Motor neuron (in vitro differentiated cells): Measurements from ENCODE around the gene EPPIN. TPM values are rescaled to one million over a fixed set of nuclear protein-coding genes. Genes with fewer than 3 reads are reported as not detected.

Experiments used
- ATAC-seq, 8 experiments: fragments of 200-7000 bp; cut with Tn5 transposase; replicated peaks in 6 of 8; 2 replicates each; pipeline ENCODE4 v1.8.0; 2021; ENCODE audit warnings: mild to moderate bottlenecking in 8 of 8, moderate library complexity in 8 of 8
- H3K27ac ChIP-seq, 2 donors: fragments of 250-450 bp; sonication (Bioruptor Pico); 2 replicates each; pipeline ENCODE4 v1.9.0; 2021; ENCODE audit warnings: antibody characterized with exemption in 2 of 2, mild to moderate bottlenecking in 2 of 2, moderate library complexity in 1 of 2
- H3K4me1 ChIP-seq, 2 donors: fragments of 250-450 bp; sonication (Bioruptor Pico); replicated peaks in 1 of 2; 2 replicates each; pipeline ENCODE4 v1.6.1; 2021; ENCODE audit warnings: antibody characterized with exemption in 2 of 2, mild to moderate bottlenecking in 2 of 2, moderate library complexity in 1 of 2
- H3K4me3 ChIP-seq, 5 donors: fragments of 250-450 bp; sonication (Bioruptor Pico); 2 replicates each; pipeline ENCODE4 v1.9.0; 2021; ENCODE audit warnings: antibody characterized with exemption in 5 of 5, mild to moderate bottlenecking in 5 of 5, moderate library complexity in 4 of 5
- WGBS, 10 experiments: fragments of 450-650 bp; shearing (Covaris generic); methylation state at CpG; one replicate each; pipeline ENCODE4 v1.0.0; 2022; 5-methylcytosine and 5-hydroxymethylcytosine counted together
- in situ Hi-C, 9 experiments: fragments of 400-800 bp; cut with MboI; loops; one replicate each; pipeline ENCODE4 v1.15.0; 2021; ENCODE audit warnings: low sequenced_read_pairs in 9 of 9, low pct_unique_long_range_greater_than_20kb in 2 of 9; ENCODE audit not compliant: unreplicated experiment in 9 of 9
- total RNA-seq, 8 experiments: library from RNA; unstranded; fragments of 300-600 nt; gene quantifications; 2 replicates each; pipeline versions ENCODE4 v1.2.3 to v1.2.4, GENCODE V29; 2022

Gene EPPIN
- total RNA-seq, 8 experiments from 2014 or later: 0.27 to 1.1 (median 0.57) TPM; not detected in 2

GRCh38 chr20:45518282-45518681 lies 28.9 kb downstream of the EPPIN start:
- ATAC-seq: peak in 2 of 8 experiments; percentile 88 to 96
- no peaks in the 10 kb centered on the region for H3K4me1 ChIP-seq
- in situ Hi-C loops: no loop called here
- 0 to 65% (median 42%) methylated on average over 1 to 2 of the region's 2 CpGs; no CpG with 5 or more reads in 4 of the 10 experiments for WGBS, 10 experiments
- no peak overlapping the region for H3K27ac ChIP-seq
- no peak overlapping the region for H3K4me3 ChIP-seq

GRCh38 chr20:45515147-45515913 lies 31.9 kb downstream of the EPPIN start, which contains the start of gene SPINT3:
Gene SPINT3 (minus strand): TSS chr20:45515622. CDS start chr20:45515608, 14 bp downstream.
- 21 to 70% (median 51%) methylated on average over 2 of the region's 5 CpGs; no CpG with 5 or more reads in 6 of the 10 experiments for WGBS, 10 experiments
- ATAC-seq: no peak

GRCh38 chr20:45510242-45510862 lies 36.8 kb downstream of the EPPIN start:
- peak in 1 of 8 experiments; percentile 37 for ATAC-seq
- H3K4me3 ChIP-seq: no peak overlapping the region
- 0 to 76% (median 46%) methylated on average over 1 to 5 of the region's 5 CpGs; no CpG with 5 or more reads in 2 of the 10 experiments for WGBS, 10 experiments
- no peak overlapping the region for H3K27ac ChIP-seq
- in situ Hi-C loops: no loop called here
- H3K4me1 ChIP-seq: no peaks in the 10 kb centered on the region

More at GRCh38 chr20:45515147-45515913, 31.9 kb downstream of the EPPIN start, which contains the start of gene SPINT3:
- Histone ChIP-seq H3K4me1 (no peaks in the 10 kb centered on the region), H3K27ac (no peak within 1 kb of the TSS), H3K4me3 (no peak within 1 kb of the TSS)
- in situ Hi-C loops: no loop called here

GRCh38 chr20:45509091-45509490 lies 38.1 kb downstream of the EPPIN start:
- Histone ChIP-seq H3K4me3 (no peak overlapping the region), H3K27ac (no peak overlapping the region), H3K4me1 (no peaks in the 10 kb centered on the region)
- ATAC-seq: no peak
- in situ Hi-C loops: no loop called here
- 0 to 79% (median 67%) methylated on average over 1 to 2 of the region's 4 CpGs; no CpG with 5 or more reads in 3 of the 10 experiments for WGBS, 10 experiments

GRCh38 chr20:45508068-45508886 lies 38.9 kb downstream of the EPPIN start:
- in situ Hi-C loops: no loop called here
- no peak for ATAC-seq

GRCh38 chr20:45507011-45507820 lies 40.0 kb downstream of the EPPIN start:
- Histone ChIP-seq H3K27ac (no peak overlapping the region), H3K4me1 (no peaks in the 10 kb centered on the region), H3K4me3 (no peak overlapping the region)
- in situ Hi-C loops: no loop called here
- ATAC-seq: peak in 2 of 8 experiments; percentile 24 to 50
- 0 to 97% (median 66%) methylated on average over 1 to 5 of the region's 5 CpGs for WGBS, 10 experiments

More at GRCh38 chr20:45508068-45508886, 38.9 kb downstream of the EPPIN start:
- Histone ChIP-seq H3K4me3 (no peak overlapping the region), H3K27ac (no peak overlapping the region), H3K4me1 (no peaks in the 10 kb centered on the region)
- WGBS, 10 experiments: 0 to 100% (median 65%) methylated on average over 1 to 7 of the region's 7 CpGs; no CpG with 5 or more reads in 2 of the 10 experiments

GRCh38 chr20:45506398-45506797 lies 40.8 kb downstream of the EPPIN start:
- 14 to 90% (median 71%) methylated on average over 1 to 2 of the region's 2 CpGs; no CpG with 5 or more reads in 4 of the 10 experiments for WGBS, 10 experiments
- no peaks in the 10 kb centered on the region for H3K4me1 ChIP-seq
- in situ Hi-C loops: no loop called here
- H3K4me3 ChIP-seq: no peak overlapping the region
- ATAC-seq: no peak
- H3K27ac ChIP-seq: no peak overlapping the region

- in situ Hi-C loops: no loop called here
- no peak for ATAC-seq
- Histone ChIP-seq H3K4me1 (no peaks in the 10 kb centered on the region), H3K27ac (no peak overlapping the region), H3K4me3 (no peak overlapping the region)
- WGBS, 10 experiments: 0 to 100% (median 68%) methylated on average over 1 to 2 of the region's 2 CpGs; no CpG with 5 or more reads in 2 of the 10 experiments
These were observed 43.8 kb downstream of the EPPIN start for GRCh38 chr20:45503403-45503802.

- Histone ChIP-seq H3K4me3 (no peak overlapping the region), H3K4me1 (no peaks in the 10 kb centered on the region), H3K27ac (no peak overlapping the region)
- in situ Hi-C loops: no loop called here
- ATAC-seq: no peak
- WGBS, 10 experiments: 0 to 63% (median 45%) methylated on average over 1 of the region's 1 CpG; no CpG with 5 or more reads in 2 of the 10 experiments
These were observed 44.6 kb downstream of the EPPIN start for GRCh38 chr20:45502561-45502960.

GRCh38 chr20:45501600-45501999 lies 45.6 kb downstream of the EPPIN start:
- Histone ChIP-seq H3K4me1 (no peaks in the 10 kb centered on the region), H3K27ac (no peak overlapping the region), H3K4me3 (no peak overlapping the region)
- ATAC-seq: no peak
- in situ Hi-C loops: no loop called here
- WGBS, 10 experiments: 20 to 100% (median 40%) methylated on average over 1 of the region's 1 CpG; no CpG with 5 or more reads in 1 of the 10 experiments

- Histone ChIP-seq H3K4me3 (no peak overlapping the region), H3K4me1 (no peaks in the 10 kb centered on the region), H3K27ac (no peak overlapping the region)
- in situ Hi-C loops: no loop called here
- 20 to 93% (median 33%) methylated on average over 1 to 3 of the region's 6 CpGs; no CpG with 5 or more reads in 7 of the 10 experiments for WGBS, 10 experiments
- ATAC-seq: no peak
These were observed 47.2 kb downstream of the EPPIN start for GRCh38 chr20:45500022-45500421.

- H3K4me3 ChIP-seq: no peak overlapping the region
- 0 to 100% (median 72%) methylated on average over 1 to 3 of the region's 3 CpGs; no CpG with 5 or more reads in 3 of the 10 experiments for WGBS, 10 experiments
- in situ Hi-C loops: no loop called here
- no peak for ATAC-seq
- H3K27ac ChIP-seq: no peak overlapping the region
- H3K4me1 ChIP-seq: no peaks in the 10 kb centered on the region
These were observed 49.2 kb downstream of the EPPIN start for GRCh38 chr20:45497971-45498494.
